Liver (tissue), 9 donors: ENCODE data around the gene CGB2. TPM values are rescaled to one million over a fixed set of nuclear protein-coding genes. Genes with fewer than 3 reads are reported as not detected.

Source experiments
- DNase-seq: peaks from one replicate; pipeline ENCODE4 v3.0.0-alpha.2; 2017; ENCODE audit warnings: low spot score
- H3K27ac ChIP-seq, 2 donors: one replicate each; pipeline ENCODE4 v1.7.0; 2013; ENCODE audit warnings: inconsistent platforms in 2 of 2, low read length in 2 of 2, control low read depth in 1 of 2, low read depth in 1 of 2, mild to moderate bottlenecking in 1 of 2
- H3K27me3 ChIP-seq, 4 donors: one replicate each; pipeline versions ENCODE4 v1.6.1 to v1.7.0; 2013; ENCODE audit warnings: low read length in 3 of 4, inconsistent platforms in 1 of 4, mild to moderate bottlenecking in 1 of 4, moderate library complexity in 1 of 4; ENCODE audit not compliant: control insufficient read depth in 4 of 4, insufficient read depth in 4 of 4
- H3K36me3 ChIP-seq, 4 donors: one replicate each; pipeline versions ENCODE4 v1.6.1 to v1.7.0; 2013; ENCODE audit warnings: low read length in 3 of 4, mild to moderate bottlenecking in 3 of 4, low read depth in 1 of 4, moderate library complexity in 1 of 4; ENCODE audit not compliant: control insufficient read depth in 4 of 4, insufficient read depth in 3 of 4
- H3K4me1 ChIP-seq, 4 donors: one replicate each; pipeline versions ENCODE4 v1.6.1 to v1.7.0; 2013; ENCODE audit warnings: low read length in 3 of 4, mild to moderate bottlenecking in 3 of 4, moderate library complexity in 1 of 4; ENCODE audit not compliant: control insufficient read depth in 4 of 4, insufficient read depth in 4 of 4
- H3K4me3 ChIP-seq, 3 donors: one replicate each; pipeline versions ENCODE4 v1.6.1 to v1.7.0; 2013; ENCODE audit warnings: low read length in 3 of 3, control low read depth in 1 of 3, low read depth in 1 of 3, mild to moderate bottlenecking in 1 of 3
- H3K9ac ChIP-seq, 2 donors: one replicate each; pipeline ENCODE4 v1.7.0; 2013; ENCODE audit warnings: low read length in 2 of 2, mild to moderate bottlenecking in 2 of 2, moderate library complexity in 2 of 2, control low read depth in 1 of 2, low read depth in 1 of 2
- H3K9me3 ChIP-seq, 4 donors: one replicate each; pipeline versions ENCODE4 v1.6.1 to v1.7.0; 2013; ENCODE audit warnings: low read length in 3 of 4; ENCODE audit not compliant: control insufficient read depth in 4 of 4
- ATF3 ChIP-seq: IDR thresholded peaks from 2 replicates; pipeline ENCODE4 v1.6.1; 2016; ENCODE audit warnings: antibody characterized with exemption
- CTCF ChIP-seq: fragments of 150-350 bp; IDR thresholded peaks from 2 replicates; pipeline ENCODE4 v1.5.1; 2017; ENCODE audit warnings: improper control_type of control experiment, low read depth, low read length; ENCODE audit not compliant: missing input control
- EGR1 ChIP-seq, 2 donors: IDR thresholded peaks; 2 replicates each; pipeline ENCODE4 v1.6.1; 2016 to 2018; ENCODE audit warnings: antibody characterized with exemption in 2 of 2, low read depth in 2 of 2
- FOXA1 ChIP-seq: IDR thresholded peaks from 2 replicates; pipeline ENCODE4 v1.6.1; 2016; ENCODE audit warnings: antibody characterized with exemption
- FOXA2 ChIP-seq: IDR thresholded peaks from 2 replicates; pipeline ENCODE4 v1.6.1; 2016; ENCODE audit warnings: antibody characterized with exemption
- HNF4G ChIP-seq: IDR thresholded peaks from 2 replicates; pipeline ENCODE4 v1.6.1; 2016; ENCODE audit warnings: antibody characterized with exemption
- JUND ChIP-seq, 2 donors: IDR thresholded peaks; 2 replicates each; pipeline ENCODE4 v1.6.1; 2016; ENCODE audit warnings: antibody characterized with exemption in 2 of 2
- NR2F2 ChIP-seq: IDR thresholded peaks from 2 replicates; pipeline ENCODE4 v1.6.1; 2016; ENCODE audit warnings: antibody characterized with exemption
- RAD21 ChIP-seq, 2 donors: IDR thresholded peaks; 2 replicates each; pipeline ENCODE4 v1.6.1; 2016; ENCODE audit warnings: antibody characterized with exemption in 2 of 2, mild to moderate bottlenecking in 2 of 2
- REST ChIP-seq: IDR thresholded peaks from 2 replicates; pipeline ENCODE4 v1.6.1; 2016; ENCODE audit warnings: antibody characterized with exemption, mild to moderate bottlenecking
- RXRA ChIP-seq, 2 donors: IDR thresholded peaks; 2 replicates each; pipeline ENCODE4 v1.6.1; 2017 to 2018; ENCODE audit warnings: antibody characterized with exemption in 2 of 2, mild to moderate bottlenecking in 1 of 2
- SP1 ChIP-seq: IDR thresholded peaks from 2 replicates; pipeline ENCODE4 v1.6.1; 2018; ENCODE audit warnings: antibody characterized with exemption, mild to moderate bottlenecking
- TAF1 ChIP-seq: conservative IDR thresholded peaks from 2 replicates; pipeline ENCODE4 v1.6.1; 2016; ENCODE audit warnings: antibody characterized with exemption, mild to moderate bottlenecking
- YY1 ChIP-seq: IDR thresholded peaks from 2 replicates; pipeline ENCODE4 v1.6.1; 2016; ENCODE audit warnings: antibody characterized with exemption, mild to moderate bottlenecking
- ZBTB33 ChIP-seq: IDR thresholded peaks from 2 replicates; pipeline ENCODE4 v1.6.1; 2016; ENCODE audit warnings: antibody characterized with exemption
- WGBS: extraction: QIAGEN DNeasy Blood & Tissue Kit; methylation state at CpG from one replicate; pipeline ENCODE4 v1.1.7; 2013; 5-methylcytosine and 5-hydroxymethylcytosine counted together
- polyA plus RNA-seq, 2 donors: library from polyadenylated mRNA; stranded (reverse) in 1 of 2; unstranded in 1 of 2; fragments of 200-250 nt in 1 of 2; fragments of >200 nt in 1 of 2; fragmentation: Nextera tagmentation in 1 of 2; extraction: Ambion mirVana in 1 of 2; gene quantifications; one replicate each; pipeline versions ENCODE4 v1.2.1 to v1.2.3, GENCODE V29; 2013 to 2015
- total RNA-seq, 2 donors: library from RNA; depleted of rRNA; stranded (reverse); fragments of >200 nt; gene quantifications; one replicate each; pipeline ENCODE4 v1.2.3, GENCODE V29; 2014
- donor health status: healthy.
- donor health status: healthy.
- donor health status: healthy.
- donor health status: healthy.
- donor health status: healthy.

Gene CGB2
- total and polyA plus RNA-seq, 4 donors: not detected

- no peak for DNase-seq
- H3K27ac ChIP-seq: no peak overlapping the region
- no peak overlapping the region for H3K9ac ChIP-seq
- 97% methylated on average over 13 of the region's 13 CpGs for WGBS
- TF ChIP-seq RXRA (IDR thresholded peaks at IDR 0.05): no peak
- no peak for TF ChIP-seq RAD21 (IDR thresholded peaks at IDR 0.05)
- no peak for TF ChIP-seq JUND (IDR thresholded peaks at IDR 0.05)
- TF ChIP-seq FOXA1: no peak
- no peak for TF ChIP-seq TAF1
- no peak for TF ChIP-seq YY1
- no peak for TF ChIP-seq ATF3
- no peak for TF ChIP-seq REST
- no peak for TF ChIP-seq FOXA2
- TF ChIP-seq HNF4G: no peak
- TF ChIP-seq SP1: no peak
- no peak for TF ChIP-seq CTCF
- TF ChIP-seq NR2F2: no peak
- no peaks in the 10 kb centered on the region for H3K27me3 ChIP-seq
- H3K4me3 ChIP-seq: no peak overlapping the region
- H3K9me3 ChIP-seq: no peaks in the 10 kb centered on the region
- peaks cover 6 to 28% (median 25%) of the 10 kb centered on the region in 4 donors for H3K36me3 ChIP-seq
- H3K4me1 ChIP-seq: peaks cover 2 to 7% (median 4%) of the 10 kb centered on the region in 4 donors
These were observed 46.0 kb upstream of the CGB2 start for GRCh38 chr19:48985711-48986110.

GRCh38 chr19:48986211-48986610, 45.5 kb upstream of the CGB2 start:
- H3K36me3 ChIP-seq: peaks cover 6 to 28% (median 25%) of the 10 kb centered on the region in 4 donors
- no peak overlapping the region for H3K27ac ChIP-seq
- 97% methylated on average over 3 of the region's 3 CpGs for WGBS
- DNase-seq: no peak
- no peak overlapping the region for H3K9ac ChIP-seq
- peaks cover 2 to 8% (median 5%) of the 10 kb centered on the region in 4 donors for H3K4me1 ChIP-seq
- no peaks in the 10 kb centered on the region for H3K9me3 ChIP-seq
- no peaks in the 10 kb centered on the region for H3K27me3 ChIP-seq
- no peak overlapping the region for H3K4me3 ChIP-seq
- TF ChIP-seq TAF1: no peak
- no peak for TF ChIP-seq REST
- TF ChIP-seq YY1: no peak
- TF ChIP-seq ATF3: no peak
- no peak for TF ChIP-seq NR2F2
- no peak for TF ChIP-seq FOXA1
- TF ChIP-seq SP1: no peak
- TF ChIP-seq FOXA2: no peak
- no peak for TF ChIP-seq RAD21 (IDR thresholded peaks at IDR 0.05)
- no peak for TF ChIP-seq ZBTB33
- TF ChIP-seq EGR1 (IDR thresholded peaks at IDR 0.05; ENCODE audit: low read depth in 2 of 2): no peak
